NCI-H510A (cell line): ENCODE measurements around the gene ZMYND15.

Experiments used
- DNase-seq: peaks from one replicate; lab custom pipeline; 2025; lab: John Stamatoyannopoulos, UW

ZMYND15 gene

DNA sequence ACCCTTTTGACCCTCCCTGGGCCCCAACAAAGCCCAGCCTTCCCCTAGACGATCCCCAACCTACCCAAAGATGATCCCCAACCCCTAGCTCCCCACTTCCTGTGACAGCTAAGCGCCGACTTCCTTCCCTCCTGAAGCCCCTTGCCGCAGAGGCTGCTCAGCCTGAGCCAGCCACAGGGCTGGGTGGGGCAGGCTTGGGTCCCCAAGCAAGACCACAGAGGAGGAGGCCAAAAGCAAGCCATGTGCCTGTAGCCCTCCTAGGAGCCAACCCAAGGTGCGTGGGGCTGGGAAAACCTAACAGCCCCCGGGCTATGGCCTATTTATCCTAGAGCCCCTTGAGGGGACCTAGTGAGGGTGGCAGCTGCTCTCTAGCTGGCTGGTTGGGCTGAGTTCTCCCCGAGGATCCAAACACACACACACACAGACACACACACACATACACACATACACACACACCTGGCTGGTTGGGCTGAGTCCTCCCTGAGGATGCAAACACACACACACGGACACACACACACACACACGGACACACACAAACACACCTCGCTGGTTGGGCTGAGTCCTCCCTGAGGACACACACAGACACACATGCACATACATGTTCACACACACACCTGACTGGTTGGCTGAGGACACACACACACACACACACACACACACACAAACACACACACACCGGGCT, 24.4 kb upstream of the ZMYND15 start:
- no peak for DNase-seq

GRCh38 chr17:4716081-4716480, 23.6 kb upstream of the ZMYND15 start:
- DNase-seq, result no peak

DNA sequence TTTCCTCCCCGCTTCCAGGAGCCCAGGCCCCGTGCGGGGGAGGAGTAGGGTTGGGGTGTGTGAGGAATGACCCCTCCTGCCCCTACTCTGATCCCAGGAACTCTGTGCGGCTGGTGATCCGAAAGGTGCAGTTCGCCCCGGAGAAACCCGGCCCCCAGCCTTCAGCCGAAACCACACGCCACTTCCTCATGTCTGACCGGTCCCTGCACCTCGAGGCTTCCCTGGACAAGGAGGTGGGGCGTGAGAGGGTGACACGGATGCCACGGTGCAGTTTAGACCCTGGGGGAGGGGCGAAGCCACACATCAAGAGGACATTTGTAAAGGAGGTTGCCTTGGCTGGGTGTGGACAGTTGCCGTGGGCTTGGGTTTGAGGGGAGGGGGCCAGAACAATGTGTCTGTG, 21.8 kb upstream of the ZMYND15 start:
- DNase-seq, result no peak

- no peak for DNase-seq
Measured at GRCh38 chr17:4718276-4718675, 21.4 kb upstream of the ZMYND15 start.

DNA sequence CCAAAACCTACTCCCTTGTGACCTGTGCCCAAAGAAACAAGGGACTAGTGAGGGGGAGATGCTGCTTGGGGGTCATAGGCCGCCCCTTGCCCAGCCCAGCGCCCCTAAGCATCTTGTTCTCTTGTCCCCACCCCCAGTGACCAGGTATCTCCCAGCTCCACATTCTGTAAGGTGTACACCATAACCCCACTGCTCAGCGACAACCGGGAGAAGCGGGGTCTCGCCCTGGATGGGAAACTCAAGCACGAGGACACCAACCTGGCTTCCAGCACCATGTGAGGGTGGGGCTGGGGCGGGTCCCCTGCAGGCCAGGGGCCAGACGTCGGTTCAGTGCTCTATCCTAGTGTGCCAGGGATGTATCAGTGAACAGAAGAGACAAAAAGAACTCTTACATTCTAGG, 20.5 kb upstream of the ZMYND15 start:
- DNase-seq, result no peak

DNA sequence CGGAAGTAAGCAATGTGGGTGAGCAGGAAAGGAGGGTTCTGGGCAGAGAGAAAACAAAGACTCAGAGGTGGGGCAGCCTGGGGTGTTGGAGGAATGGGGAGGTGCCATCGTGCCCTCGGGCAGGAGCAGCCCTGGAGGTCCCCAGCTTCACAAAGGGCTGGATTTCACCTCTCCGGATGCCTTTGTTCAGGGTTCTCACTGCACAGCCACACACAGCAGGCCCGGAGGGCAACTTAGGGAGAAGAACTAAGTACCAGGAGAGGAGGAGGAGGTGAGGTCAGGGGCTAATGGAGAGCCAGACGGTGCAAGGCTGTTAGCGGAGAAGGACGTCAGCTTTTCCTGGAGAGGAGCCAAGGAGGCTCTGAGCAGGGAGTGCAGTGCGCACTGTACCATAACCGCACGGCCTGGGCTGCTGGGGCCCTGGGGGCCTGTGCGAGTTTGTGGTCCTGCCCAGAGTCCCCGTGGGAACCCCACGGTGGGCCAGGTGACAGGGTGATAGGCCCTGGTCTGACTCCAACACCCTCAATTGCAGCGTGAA, 19.9 kb upstream of the ZMYND15 start:
- no peak for DNase-seq

- no peak for DNase-seq
Measured at GRCh38 chr17:4720787-4721186, 18.8 kb upstream of the ZMYND15 start.

- DNase-seq, result no peak
Measured at GRCh38 chr17:4721203-4722135, 18.2 kb upstream of the ZMYND15 start.

DNA sequence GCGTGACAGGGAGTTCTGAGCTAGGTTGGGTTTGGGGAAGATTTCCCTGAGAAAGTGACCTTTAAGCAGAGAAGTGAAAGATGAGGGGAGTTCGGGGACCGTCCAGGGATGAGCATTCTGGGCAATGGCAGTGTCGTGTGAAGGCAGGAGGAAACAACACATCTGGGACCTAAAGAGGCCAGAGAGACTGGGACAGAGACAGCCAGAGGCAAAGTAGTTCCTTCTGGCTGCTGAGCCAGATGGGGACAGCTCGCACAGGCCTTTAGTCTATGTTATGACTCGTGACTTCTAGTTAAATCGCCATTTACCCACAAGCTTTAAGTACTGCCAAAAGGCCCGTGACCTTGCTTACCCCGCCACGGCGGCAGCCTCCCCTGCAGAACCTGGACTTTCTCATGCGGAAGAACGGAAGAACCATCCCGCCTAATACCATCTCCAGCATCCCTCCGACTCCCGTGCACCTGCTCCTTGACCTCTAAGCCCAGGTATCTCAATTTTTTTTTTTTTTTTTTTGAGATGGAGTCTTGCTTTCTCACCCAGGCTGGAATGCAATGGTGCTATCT, 16.9 kb upstream of the ZMYND15 start:
- no peak for DNase-seq

DNA sequence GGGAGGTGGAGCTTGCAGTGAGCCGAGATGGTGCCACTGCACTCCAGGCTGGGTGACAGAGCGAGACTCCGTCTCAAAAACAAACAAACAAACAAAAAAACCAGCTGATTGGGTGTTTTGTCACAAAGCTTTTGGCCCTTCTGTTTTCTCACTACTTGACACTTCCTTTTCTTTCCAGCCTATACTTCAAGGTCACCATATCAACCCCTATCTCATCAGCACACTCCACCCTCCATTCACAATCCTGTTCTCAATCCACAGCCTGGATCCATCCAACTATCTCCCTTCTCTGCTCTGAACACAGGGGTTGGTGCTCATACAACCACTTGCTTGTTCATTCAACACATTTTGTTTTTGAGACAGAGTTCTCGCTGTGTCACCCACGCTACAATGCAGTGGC, 15.0 kb upstream of the ZMYND15 start:
- DNase-seq, result no peak

GRCh38 chr17:4725646-4726310, 13.9 kb upstream of the ZMYND15 start:
- no peak for DNase-seq

DNA sequence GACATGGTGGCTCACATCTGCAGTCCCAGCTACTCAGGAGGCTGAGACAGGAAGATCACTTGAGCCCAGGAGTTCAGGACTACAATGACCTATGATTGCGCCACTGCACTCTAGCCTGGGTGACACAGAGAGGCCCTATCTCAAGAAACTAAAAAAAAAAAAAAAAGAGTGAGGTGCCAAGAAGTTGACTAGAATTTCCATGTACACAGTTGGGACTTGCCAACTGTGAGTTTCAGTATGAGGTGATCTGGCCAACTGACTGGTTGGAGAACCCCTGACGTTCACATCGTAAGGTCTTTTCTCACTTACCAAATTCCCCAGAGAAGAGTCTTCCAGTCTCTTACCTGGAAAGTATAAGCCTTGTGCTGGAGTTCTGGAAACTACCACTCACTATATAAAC, 11.5 kb upstream of the ZMYND15 start:
- no peak for DNase-seq

GRCh38 chr17:4733073-4733531, 6.5 kb upstream of the ZMYND15 start:
- no peak for DNase-seq

GRCh38 chr17:4734857-4735475, 4.7 kb upstream of the ZMYND15 start:
- no peak for DNase-seq

DNA sequence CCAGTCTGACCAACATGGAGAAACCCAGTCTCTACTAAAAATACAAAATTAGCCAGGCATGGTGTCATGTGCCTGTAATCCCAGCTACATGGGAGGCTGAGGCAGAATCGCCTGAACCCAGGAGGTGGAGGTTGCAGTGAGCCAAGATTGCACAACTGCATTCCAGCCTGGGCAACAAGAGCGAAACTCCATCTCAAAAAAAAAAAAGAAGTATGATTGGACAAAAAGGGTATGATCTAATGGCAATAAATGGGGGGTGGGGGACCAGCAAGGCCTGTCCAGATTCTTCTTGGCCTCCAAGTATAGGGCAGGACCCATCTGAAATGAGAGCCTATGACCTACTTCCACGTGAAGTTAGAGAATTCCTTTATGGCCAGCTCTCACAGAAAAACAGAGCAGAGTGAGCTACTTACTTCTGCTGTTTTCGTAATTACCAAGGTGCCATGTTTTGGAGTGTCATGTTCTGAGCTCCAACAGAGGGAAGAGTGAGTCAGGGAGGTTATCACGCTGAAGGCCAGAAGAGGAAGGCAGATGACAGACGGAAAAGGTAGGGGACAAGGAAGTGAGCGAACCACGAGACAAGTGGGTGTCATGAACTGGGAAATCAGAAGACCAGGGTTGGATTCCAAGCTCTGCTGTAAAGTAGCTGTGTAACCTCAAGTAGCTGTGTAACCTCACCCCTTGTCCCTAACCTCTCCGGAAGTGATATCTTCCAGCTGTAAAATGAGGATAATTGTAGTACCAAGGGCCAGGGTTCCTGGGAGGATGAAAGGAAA, 3.6 kb upstream of the ZMYND15 start:
- DNase-seq, result no peak

DNA sequence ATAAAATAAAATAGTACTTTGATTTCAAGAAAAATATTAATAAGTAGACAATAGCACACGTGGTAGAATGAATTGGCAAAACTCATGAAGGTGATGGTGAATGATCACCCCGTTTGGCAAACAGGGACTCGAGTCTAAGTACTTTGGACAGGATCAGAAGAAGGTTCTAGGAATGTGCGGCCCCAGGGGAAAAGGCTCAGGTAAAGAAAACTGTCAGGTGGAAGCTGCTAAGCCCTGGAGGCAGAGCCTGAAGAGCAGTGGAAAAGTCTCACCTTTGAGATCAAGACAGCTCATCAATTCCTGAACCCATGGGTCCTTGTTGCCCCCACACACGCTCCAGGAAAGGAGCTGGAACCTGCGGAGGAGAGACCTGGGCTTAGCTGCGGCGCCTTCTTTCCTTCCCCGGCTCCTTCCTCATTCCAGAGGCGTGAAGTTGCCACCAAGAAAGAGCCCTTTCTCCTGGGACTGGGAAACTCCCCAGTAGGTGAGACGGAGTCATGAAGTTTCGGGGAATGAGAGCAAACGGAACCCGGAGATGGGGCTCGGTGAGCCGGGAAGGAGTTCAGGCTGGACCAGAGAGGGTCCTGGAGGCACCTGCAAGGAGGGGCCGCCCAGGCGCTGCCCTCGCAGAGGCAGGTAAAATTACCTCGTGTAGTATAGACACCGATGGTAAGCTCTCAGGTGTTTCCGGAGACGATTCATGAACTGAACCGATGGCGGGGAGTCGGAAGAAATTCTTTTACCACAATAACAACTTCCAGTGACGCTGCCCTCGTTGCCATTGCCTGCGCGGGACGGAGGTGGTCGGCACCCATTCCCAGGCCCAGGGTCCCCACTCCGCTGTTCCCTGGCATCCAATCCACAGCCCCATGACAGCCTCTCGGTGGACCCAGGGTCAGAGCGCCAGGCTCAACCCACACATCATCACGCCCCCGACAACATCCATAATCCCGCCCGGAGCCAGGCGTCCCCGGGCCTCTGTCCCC, 1.2 kb upstream of the ZMYND15 start:
- no peak for DNase-seq

DNA sequence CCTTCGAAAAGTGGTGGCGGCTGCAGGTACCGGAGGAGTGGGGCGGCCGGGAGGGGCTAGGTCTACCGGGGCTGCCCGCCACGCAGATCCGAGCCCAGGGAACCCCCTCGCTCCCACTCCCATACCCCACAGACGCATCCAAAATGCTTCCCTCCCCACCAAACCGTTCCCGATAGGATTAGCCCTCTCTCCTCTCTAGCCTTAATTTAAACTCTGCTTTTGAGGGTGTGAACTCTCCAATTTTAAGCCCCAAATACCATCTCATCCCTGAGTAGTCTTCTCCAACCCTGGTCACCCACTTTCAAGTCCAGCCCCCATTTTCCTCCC, 355 bp downstream of the ZMYND15 start:
- DNase-seq, result no peak

GRCh38 chr17:4740584-4740983, 951 bp downstream of the ZMYND15 start:
- DNase-seq, result no peak

GRCh38 chr17:4741544-4741943, 1.9 kb downstream of the ZMYND15 start:
- no peak for DNase-seq

GRCh38 chr17:4742133-4742532, 2.5 kb downstream of the ZMYND15 start:
- DNase-seq, result no peak
